Thyroid gland (tissue), 4 donors: ENCODE measurements around the gene COL4A1.
"Not testable (repeated sequence)": the region's sequence is repeated elsewhere in the genome, so short reads cannot be mapped to it uniquely, and the experiment has no call there.

Source experiments
- POLR2A ChIP-seq, 2 donors: fragments of 450-650 bp; IDR thresholded peaks; one replicate each; pipeline ENCODE4 v1.6.1; 2017; ENCODE audit warnings: antibody characterized with exemption in 2 of 2, mild to moderate bottlenecking in 2 of 2, moderate library complexity in 1 of 2
- TF ChIP-seq, protein P1 (sequence below), 6 experiments: fragments of 200-600 bp in 3 of 6; fragments of 450-650 bp in 3 of 6; sonication (generic) in 3 of 6; IDR thresholded peaks; one replicate each; pipeline ENCODE4 v1.5.1; 2016 to 2019; ENCODE audit warnings: antibody characterized with exemption in 6 of 6, mild to moderate bottlenecking in 2 of 6, inconsistent platforms in 1 of 6, moderate library complexity in 1 of 6

DNA sequence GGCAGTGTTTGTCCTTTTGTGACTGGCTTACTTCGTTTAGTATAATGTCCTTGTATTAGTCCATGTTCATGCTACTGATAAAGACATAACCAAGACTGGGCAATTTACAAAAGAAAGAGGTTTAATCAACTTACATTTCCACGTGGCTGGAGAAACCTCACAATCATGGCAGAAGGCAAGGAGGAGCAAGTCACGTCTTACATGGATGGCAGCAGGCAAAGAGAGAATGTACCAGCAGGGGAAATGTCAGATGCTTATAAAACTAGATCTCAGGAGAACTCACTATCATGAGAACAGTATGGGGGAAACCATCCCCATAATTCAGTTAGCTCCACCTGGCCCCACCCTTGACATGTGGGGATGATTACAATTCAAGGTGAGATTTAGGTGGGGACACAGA lies 14.6 kb upstream of the COL4A1 start:
- TF ChIP-seq, protein P1, sequence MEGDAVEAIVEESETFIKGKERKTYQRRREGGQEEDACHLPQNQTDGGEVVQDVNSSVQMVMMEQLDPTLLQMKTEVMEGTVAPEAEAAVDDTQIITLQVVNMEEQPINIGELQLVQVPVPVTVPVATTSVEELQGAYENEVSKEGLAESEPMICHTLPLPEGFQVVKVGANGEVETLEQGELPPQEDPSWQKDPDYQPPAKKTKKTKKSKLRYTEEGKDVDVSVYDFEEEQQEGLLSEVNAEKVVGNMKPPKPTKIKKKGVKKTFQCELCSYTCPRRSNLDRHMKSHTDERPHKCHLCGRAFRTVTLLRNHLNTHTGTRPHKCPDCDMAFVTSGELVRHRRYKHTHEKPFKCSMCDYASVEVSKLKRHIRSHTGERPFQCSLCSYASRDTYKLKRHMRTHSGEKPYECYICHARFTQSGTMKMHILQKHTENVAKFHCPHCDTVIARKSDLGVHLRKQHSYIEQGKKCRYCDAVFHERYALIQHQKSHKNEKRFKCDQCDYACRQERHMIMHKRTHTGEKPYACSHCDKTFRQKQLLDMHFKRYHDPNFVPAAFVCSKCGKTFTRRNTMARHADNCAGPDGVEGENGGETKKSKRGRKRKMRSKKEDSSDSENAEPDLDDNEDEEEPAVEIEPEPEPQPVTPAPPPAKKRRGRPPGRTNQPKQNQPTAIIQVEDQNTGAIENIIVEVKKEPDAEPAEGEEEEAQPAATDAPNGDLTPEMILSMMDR (IDR thresholded peaks at IDR 0.05) = not testable (repeated sequence)
- not testable (repeated sequence) for TF ChIP-seq POLR2A (IDR thresholded peaks at IDR 0.05)
